Measurements from ENCODE around the gene PLXNB1.

The PLXNB1 gene

GRCh38 chr3:48432411-48433371 is 2.8 kb upstream of the PLXNB1 start:
- DNase-seq (ENCODE audit: low read depth): no peak

- DNase-seq (ENCODE audit: low read depth): no peak
These were observed 1.5 kb upstream of the PLXNB1 start for GRCh38 chr3:48431224-48432029.

- DNase-seq (ENCODE audit: low read depth): no peak
These were observed 819 bp upstream of the PLXNB1 start for GRCh38 chr3:48430708-48431101.

GRCh38 chr3:48429317-48429959 is 448 bp downstream of the PLXNB1 start:
- no peak for DNase-seq (ENCODE audit: low read depth)

GRCh38 chr3:48428572-48429316 is 1.1 kb downstream of the PLXNB1 start:
- DNase-seq (ENCODE audit: low read depth): no peak

GRCh38 chr3:48428088-48428571 is 1.8 kb downstream of the PLXNB1 start:
- DNase-seq (ENCODE audit: low read depth): no peak

- no peak for DNase-seq (ENCODE audit: low read depth)
These were observed 2.3 kb downstream of the PLXNB1 start for GRCh38 chr3:48427630-48427962.

- no peak for DNase-seq (ENCODE audit: low read depth)
These were observed 2.8 kb downstream of the PLXNB1 start for GRCh38 chr3:48426944-48427629.

- DNase-seq (ENCODE audit: low read depth): no peak
These were observed 3.4 kb downstream of the PLXNB1 start for GRCh38 chr3:48426401-48426909.

GRCh38 chr3:48425281-48425812 is 4.5 kb downstream of the PLXNB1 start:
- DNase-seq (ENCODE audit: low read depth): no peak

- no peak for DNase-seq (ENCODE audit: low read depth)
These were observed 5.8 kb downstream of the PLXNB1 start for GRCh38 chr3:48423883-48424695.

- DNase-seq (ENCODE audit: low read depth): no peak
These were observed 6.5 kb downstream of the PLXNB1 start for GRCh38 chr3:48423241-48423882.

GRCh38 chr3:48422681-48423080 is 7.2 kb downstream of the PLXNB1 start:
- DNase-seq (ENCODE audit: low read depth): no peak

GRCh38 chr3:48422272-48422671 is 7.6 kb downstream of the PLXNB1 start:
- DNase-seq (ENCODE audit: low read depth): no peak

GRCh38 chr3:48420561-48420960 is 9.3 kb downstream of the PLXNB1 start:
- DNase-seq (ENCODE audit: low read depth): no peak

GRCh38 chr3:48419597-48419996 is 10.3 kb downstream of the PLXNB1 start:
- no peak for DNase-seq (ENCODE audit: low read depth)

- no peak for DNase-seq (ENCODE audit: low read depth)
These were observed 10.7 kb downstream of the PLXNB1 start for GRCh38 chr3:48419149-48419548.

- DNase-seq (ENCODE audit: low read depth): no peak
These were observed 11.2 kb downstream of the PLXNB1 start for GRCh38 chr3:48418651-48419050.

GRCh38 chr3:48418140-48418539 is 11.7 kb downstream of the PLXNB1 start:
- no peak for DNase-seq (ENCODE audit: low read depth)
